Activated CD4-positive, alpha-beta memory T cell treated with anti-CD3 and anti-CD28 coated beads for 36 hours (primary cell): ENCODE results near the gene OLFM1. TPM values are rescaled to one million over a fixed set of nuclear protein-coding genes. Genes with fewer than 3 reads are reported as not detected.

ENCODE experiments used
- CTCF ChIA-PET: fragments of 350-600 bp; sonication (Branson Sonifier 250); formaldehyde crosslinking; loops from one replicate; lab custom pipeline; 2021; ENCODE audit warnings: antibody characterized with exemption, inconsistent platforms; lab: Charles Lee
- POLR2A ChIA-PET: fragments of 350-600 bp; sonication (Branson Sonifier 250); formaldehyde crosslinking; loops from one replicate; lab custom pipeline; 2021; ENCODE audit warnings: antibody characterized with exemption; lab: Charles Lee
- DNase-seq: peaks from one replicate; pipeline ENCODE4 v3.0.0-alpha.2; 2020
- H3K27ac Mint-ChIP-seq: one replicate; pipeline ENCODE4 v1.8.0; 2021; ENCODE audit warnings: mixed read lengths
- H3K27me3 Mint-ChIP-seq: one replicate; pipeline ENCODE4 v1.8.0; 2021; ENCODE audit warnings: mixed read lengths
- H3K36me3 Mint-ChIP-seq: one replicate; pipeline ENCODE4 v1.8.0; 2021; ENCODE audit warnings: mixed read lengths
- H3K4me1 Mint-ChIP-seq: one replicate; pipeline ENCODE4 v1.8.0; 2021; ENCODE audit warnings: low read depth, mixed read lengths
- H3K4me3 Mint-ChIP-seq: one replicate; pipeline ENCODE4 v1.8.0; 2021; ENCODE audit warnings: mild to moderate bottlenecking, mixed read lengths
- H3K9me3 Mint-ChIP-seq: one replicate; pipeline ENCODE4 v1.8.0; 2021; ENCODE audit warnings: mixed read lengths
- intact Hi-C: fragments of 100-400 bp; cut with micrococcal nuclease; formaldehyde crosslinking; loops from one replicate; pipeline ENCODE4 v1.15.1; 2023
- total RNA-seq, 2 experiments: library from RNA; stranded (reverse); gene quantifications; one replicate each; pipeline ENCODE4 v1.2.3, GENCODE V29; 2021

OLFM1 gene
- total RNA-seq, 2 experiments from 2014 or later: not detected

DNA sequence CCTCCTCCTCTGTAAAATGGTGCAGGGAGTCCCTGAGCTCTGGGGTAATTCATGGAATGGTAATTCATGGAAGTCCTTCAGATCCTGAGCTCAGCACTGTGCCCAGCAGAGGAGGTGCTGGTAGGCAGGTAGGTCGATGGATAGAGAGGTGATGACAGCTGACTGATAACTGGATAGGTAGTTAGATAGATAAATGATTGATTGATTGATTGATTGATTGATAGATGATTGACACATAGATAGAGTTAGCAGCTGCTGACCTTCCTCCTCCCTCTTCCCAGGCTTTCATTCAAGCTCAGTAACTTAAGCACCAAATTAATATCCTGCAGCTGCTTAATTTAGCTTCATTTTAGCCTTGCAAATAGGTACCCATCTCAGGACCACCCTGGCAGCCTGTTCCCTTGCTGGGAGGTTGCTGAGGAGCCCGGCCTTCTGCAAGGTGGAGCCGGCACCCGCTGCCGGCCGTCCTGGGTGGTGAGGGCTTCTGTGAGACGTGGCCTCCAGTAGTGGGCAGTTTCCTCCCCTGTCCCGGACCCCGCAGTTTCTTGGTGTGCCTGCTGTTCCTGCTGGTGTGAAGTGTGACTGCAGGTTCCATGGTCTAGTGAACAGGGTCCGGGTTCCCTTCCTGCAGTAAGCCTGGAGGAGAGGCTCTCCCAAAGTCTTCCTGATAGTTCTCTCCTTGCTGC, 13.4 kb downstream of the OLFM1 start:
- CTCF ChIA-PET: no interaction called here
- no peaks in the 10 kb centered on the region for H3K9me3 Mint-ChIP-seq
- H3K27ac Mint-ChIP-seq: no peak overlapping the region
- no peak overlapping the region for H3K4me3 Mint-ChIP-seq
- intact Hi-C loops: no loop called here
- no peak for DNase-seq
- H3K36me3 Mint-ChIP-seq: no peaks in the 10 kb centered on the region
- H3K27me3 Mint-ChIP-seq: peaks cover 32% of the 10 kb centered on the region
- POLR2A ChIA-PET: no interaction called here
- no peaks in the 10 kb centered on the region for H3K4me1 Mint-ChIP-seq

DNA sequence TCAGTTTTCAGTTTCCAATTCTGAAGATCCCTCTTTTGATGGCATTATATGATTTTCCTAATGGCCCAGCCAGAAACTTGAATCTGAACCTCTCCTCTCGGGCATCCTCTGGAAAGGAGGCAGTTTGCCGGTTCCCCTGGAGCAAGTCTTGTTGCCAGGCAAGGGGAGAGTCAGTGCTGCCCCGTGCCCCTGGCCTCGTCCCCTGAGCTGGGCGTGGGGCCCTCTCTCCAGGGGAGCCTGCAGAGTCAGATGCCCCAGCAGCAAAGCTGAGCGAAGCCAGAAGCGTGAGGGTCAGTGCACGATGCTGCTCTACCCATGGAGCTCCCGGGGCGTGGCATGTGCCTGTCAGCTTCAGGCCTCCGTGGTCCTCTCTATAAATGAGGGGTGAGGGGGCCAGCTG, 14.0 kb downstream of the OLFM1 start:
- POLR2A ChIA-PET: no interaction called here
- Mint-ChIP-seq H3K27ac (no peak overlapping the region), H3K36me3 (no peaks in the 10 kb centered on the region), H3K9me3 (no peaks in the 10 kb centered on the region), H3K27me3 (peaks cover 32% of the 10 kb centered on the region), H3K4me1 (no peaks in the 10 kb centered on the region), H3K4me3 (no peak overlapping the region)
- no peak for DNase-seq
- CTCF ChIA-PET: no interaction called here
- intact Hi-C loops: no loop called here

DNA sequence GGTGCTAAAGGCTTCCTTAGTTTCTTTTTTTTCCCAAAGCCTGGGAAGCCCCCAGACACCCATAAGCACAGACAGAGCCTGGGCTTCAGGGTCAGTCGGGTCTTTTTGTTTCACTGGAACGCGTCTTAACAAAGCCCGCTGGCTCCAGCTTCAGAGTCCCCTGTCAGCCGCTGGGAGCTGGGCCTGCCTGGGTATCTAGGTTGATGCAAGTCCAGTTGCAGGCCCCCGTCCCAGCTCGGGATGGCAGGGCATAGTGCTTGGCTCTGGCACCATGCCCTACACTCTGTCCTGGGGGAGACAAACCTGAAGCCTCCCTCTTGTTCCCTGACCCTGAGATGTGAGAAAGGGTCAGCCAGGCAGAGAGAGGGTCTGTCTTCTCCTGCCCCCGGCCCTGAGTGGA, 14.5 kb downstream of the OLFM1 start:
- CTCF ChIA-PET: no interaction called here
- intact Hi-C loops: no loop called here

DNA sequence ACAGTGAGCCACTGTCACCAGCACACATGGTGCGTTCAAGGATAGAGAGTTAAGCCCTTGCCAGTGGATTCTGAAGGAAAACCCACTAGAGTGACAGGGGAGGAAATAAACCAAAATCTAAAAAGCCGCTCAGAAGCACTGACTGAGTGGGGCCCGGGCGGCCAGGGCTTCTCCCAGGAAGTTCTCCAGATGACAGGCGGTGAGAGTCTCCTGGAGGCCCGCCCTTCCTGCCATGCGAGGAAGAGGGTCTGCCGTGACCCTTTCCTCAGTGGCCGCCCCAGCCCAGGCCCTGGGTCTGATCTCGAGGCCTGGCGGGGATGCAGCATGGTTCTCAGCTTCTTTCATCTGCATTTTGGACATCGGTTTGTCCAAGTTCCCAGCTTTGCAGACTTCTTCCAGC, 14.9 kb downstream of the OLFM1 start:
- CTCF ChIA-PET: no interaction called here
- Mint-ChIP-seq H3K36me3 (no peaks in the 10 kb centered on the region), H3K27ac (no peak overlapping the region), H3K27me3 (peaks cover 29% of the 10 kb centered on the region), H3K9me3 (no peaks in the 10 kb centered on the region), H3K4me1 (no peaks in the 10 kb centered on the region), H3K4me3 (no peak overlapping the region)
- POLR2A ChIA-PET: no interaction called here
- intact Hi-C loops: no loop called here
- DNase-seq: no peak

More for the DNA sequence above, 14.5 kb downstream of the OLFM1 start:
- Mint-ChIP-seq H3K27ac (no peak overlapping the region), H3K9me3 (no peaks in the 10 kb centered on the region), H3K36me3 (no peaks in the 10 kb centered on the region), H3K27me3 (peaks cover 30% of the 10 kb centered on the region), H3K4me3 (no peak overlapping the region), H3K4me1 (no peaks in the 10 kb centered on the region)
- POLR2A ChIA-PET: no interaction called here
- no peak for DNase-seq

DNA sequence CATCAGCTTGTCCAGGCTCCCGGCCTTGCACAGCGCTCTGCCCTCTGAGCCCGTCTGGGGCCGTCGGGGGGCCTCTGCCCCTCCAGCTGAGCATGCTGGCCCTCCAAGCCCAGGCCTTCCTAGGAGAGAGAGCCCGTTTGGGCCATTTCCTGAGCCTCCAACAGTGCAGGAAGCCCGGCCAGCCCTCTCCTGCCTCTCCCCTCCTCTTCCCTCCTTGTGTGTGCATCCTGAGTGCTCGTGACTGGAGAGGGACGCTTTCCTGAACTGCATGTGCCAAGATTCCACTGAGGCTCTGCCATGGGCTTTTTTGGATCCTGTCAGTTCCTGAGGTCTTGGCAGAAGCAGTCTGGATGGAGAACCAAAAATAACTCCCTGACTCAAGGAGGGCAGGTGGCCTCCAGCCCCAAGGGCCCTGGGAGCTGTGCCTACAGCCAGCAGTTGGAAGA, 15.6 kb downstream of the OLFM1 start:
- Mint-ChIP-seq H3K4me1 (no peaks in the 10 kb centered on the region), H3K36me3 (no peaks in the 10 kb centered on the region), H3K9me3 (no peaks in the 10 kb centered on the region), H3K4me3 (no peak overlapping the region), H3K27me3 (peaks cover 31% of the 10 kb centered on the region), H3K27ac (no peak overlapping the region)
- no peak for DNase-seq
- POLR2A ChIA-PET: no interaction called here
- CTCF ChIA-PET: no interaction called here
- intact Hi-C loops: no loop called here

DNA sequence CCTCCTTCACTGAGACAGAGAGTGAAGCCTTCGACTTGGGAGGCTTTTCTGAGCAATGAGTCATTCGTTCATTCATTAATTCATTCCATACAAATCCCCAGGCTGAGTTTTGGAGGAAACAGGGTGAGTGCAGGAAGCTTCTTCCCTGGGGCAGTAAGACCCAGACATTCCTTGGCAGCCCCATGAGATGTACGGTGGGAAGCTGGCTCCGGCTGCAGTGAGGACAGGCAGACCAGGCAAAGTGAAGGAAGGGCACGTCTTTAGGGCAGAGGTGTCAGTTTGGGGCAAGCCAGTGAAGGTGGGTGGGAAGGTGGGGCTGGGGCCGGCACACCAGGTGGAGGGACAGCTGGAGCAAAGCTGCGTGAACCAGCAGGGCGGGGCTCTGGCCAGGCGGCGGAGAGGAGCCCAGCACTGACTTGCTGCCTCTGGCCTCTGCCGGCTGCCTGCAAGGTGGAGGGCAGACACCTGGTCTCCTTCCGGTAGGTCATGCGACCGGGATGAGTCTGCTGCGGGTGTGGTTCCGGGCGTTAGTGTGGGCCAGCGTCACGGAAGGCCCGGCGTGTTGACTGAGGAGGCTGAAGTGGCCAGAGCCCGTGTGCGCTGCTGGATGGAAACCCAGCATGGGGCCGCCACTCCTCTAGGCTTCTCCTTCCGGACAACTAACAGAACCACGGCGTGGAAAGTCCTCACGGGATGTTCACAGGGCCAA, 16.6 kb downstream of the OLFM1 start:
- ChIA-PET POLR2A (no interaction called here), CTCF (no interaction called here)
- DNase-seq: no peak
- Mint-ChIP-seq H3K9me3 (no peaks in the 10 kb centered on the region), H3K4me1 (no peaks in the 10 kb centered on the region), H3K27me3 (peaks cover 31% of the 10 kb centered on the region), H3K36me3 (no peaks in the 10 kb centered on the region), H3K27ac (no peak overlapping the region), H3K4me3 (no peak overlapping the region)
- intact Hi-C loops: no loop called here

DNA sequence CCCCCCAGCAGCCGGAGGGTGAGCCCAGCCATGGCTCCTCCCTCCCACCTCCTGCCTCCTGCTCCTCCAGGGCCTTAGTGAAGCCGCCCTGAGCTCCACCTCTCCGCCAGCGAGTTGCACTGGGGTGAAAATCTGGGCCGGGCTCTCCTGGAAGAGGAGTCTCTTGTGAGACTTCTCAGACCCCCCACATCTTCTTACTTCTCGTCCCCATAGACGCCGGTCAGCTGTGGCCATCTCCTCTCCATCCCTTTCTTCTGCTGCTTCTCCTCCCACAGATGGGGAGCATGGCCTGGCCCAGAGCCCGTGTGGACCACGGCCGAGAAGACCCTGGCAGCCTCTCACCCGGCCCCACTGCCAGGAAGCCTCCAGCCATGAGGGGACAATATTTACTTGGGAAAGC, 17.3 kb downstream of the OLFM1 start:
- Mint-ChIP-seq H3K36me3 (no peaks in the 10 kb centered on the region), H3K4me1 (no peaks in the 10 kb centered on the region), H3K27me3 (peaks cover 31% of the 10 kb centered on the region), H3K27ac (no peak overlapping the region), H3K9me3 (no peaks in the 10 kb centered on the region), H3K4me3 (no peak overlapping the region)
- ChIA-PET CTCF (no interaction called here), POLR2A (no interaction called here)
- intact Hi-C loops: no loop called here
- DNase-seq: no peak

DNA sequence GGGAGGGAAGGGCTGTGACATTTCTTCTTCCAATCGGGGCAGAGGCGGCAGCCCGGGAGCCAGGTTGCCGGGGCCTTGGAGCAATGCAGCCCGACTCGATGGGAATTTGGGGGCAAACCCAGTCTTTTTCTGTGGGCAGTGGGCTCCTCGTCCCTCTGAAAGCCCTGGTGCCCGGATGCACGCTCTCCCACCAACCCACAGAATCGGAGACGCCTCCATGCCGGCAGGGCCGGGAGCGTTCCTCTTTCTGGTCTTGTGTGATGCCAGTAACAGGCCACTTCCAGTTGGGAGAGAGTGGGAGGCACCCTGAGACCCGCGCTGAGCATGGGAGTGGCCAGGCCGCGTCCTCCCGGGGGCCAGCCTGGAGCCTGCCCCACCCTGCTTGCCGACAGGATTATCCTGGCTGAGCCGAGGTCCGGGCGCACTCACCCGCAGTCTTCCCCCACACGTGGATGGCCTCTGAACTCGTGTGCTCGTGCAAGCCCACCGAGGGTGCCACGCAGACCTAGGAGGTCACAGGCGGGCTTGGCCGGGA, 17.8 kb downstream of the OLFM1 start:
- POLR2A ChIA-PET: no interaction called here
- Mint-ChIP-seq H3K27me3 (peaks cover 31% of the 10 kb centered on the region), H3K4me1 (no peaks in the 10 kb centered on the region), H3K9me3 (no peaks in the 10 kb centered on the region), H3K4me3 (no peak overlapping the region), H3K27ac (no peak overlapping the region), H3K36me3 (no peaks in the 10 kb centered on the region)
- no peak for DNase-seq
- CTCF ChIA-PET: no interaction called here
- intact Hi-C loops: no loop called here

DNA sequence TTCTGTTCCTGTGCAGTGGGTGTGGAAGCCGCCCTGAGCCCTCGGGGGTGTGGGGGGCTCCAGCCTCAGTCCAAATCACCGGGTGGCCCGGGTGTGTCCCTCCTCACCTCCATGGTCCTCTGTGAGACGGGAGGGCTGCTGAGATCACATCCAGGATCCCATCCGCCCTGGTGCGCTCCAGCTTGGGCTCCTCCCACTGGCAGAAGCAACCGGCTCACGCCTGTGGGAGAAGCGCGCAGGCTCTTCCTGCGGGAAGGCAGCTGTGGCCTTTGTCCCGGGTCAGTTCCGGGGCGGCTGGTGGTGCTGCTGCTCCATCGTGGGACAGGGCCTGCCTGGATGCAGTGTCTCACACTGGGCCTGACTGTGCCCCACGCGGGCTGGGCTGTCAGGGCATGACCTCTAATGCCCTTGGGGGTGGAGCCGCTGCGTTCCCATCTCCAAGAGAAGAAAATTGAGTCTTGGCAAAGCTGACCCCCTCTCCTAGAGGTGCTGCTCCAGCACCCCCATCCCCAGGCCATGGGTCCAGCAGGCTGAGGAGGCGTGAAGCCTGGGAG, 18.5 kb downstream of the OLFM1 start:
- Mint-ChIP-seq H3K4me3 (no peak overlapping the region), H3K27ac (no peak overlapping the region), H3K27me3 (peaks cover 31% of the 10 kb centered on the region), H3K9me3 (no peaks in the 10 kb centered on the region), H3K36me3 (no peaks in the 10 kb centered on the region), H3K4me1 (no peaks in the 10 kb centered on the region)
- intact Hi-C loops: no loop called here
- CTCF ChIA-PET: no interaction called here
- POLR2A ChIA-PET: no interaction called here
- no peak for DNase-seq

DNA sequence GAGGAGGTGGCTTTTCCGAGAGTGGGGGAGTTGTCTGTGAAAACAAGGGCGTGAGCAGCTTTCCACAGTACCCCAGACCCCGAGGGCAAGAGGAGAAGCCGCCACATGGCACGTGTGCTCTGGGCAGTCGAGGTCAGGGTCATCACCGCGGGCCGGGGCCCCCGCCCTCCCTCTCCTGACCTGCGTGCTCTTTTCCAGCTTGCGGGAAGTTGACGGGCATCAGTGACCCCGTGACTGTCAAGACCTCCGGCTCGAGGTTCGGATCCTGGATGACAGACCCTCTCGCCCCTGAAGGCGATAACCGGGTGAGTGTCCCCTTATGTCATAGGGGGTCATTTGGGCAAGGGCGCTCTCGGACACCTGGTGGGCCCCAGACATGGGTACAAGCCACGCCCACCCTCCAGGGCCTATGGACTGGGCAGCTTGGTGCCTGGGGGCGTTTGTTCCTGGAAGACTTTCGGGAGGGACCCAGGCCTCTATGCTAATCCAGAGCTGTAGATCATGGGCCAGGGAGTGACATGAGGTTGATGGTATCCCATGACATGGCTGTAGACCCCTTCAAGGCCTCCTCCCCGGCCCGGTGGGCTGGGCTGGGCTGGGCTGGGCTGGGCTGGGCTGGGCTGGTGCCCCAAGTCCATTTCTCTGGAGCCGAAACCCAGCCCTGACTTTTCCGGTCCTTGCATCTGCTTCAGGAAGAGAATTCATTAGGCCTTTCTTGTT, 19.2 kb downstream of the OLFM1 start:
- intact Hi-C loops: no loop called here
- no peak for DNase-seq
- H3K27me3 Mint-ChIP-seq: peaks cover 30% of the 10 kb centered on the region
- H3K4me1 Mint-ChIP-seq: no peaks in the 10 kb centered on the region
- ChIA-PET POLR2A (no interaction called here), CTCF (no interaction called here)
- no peaks in the 10 kb centered on the region for H3K9me3 Mint-ChIP-seq
- no peak overlapping the region for H3K4me3 Mint-ChIP-seq
- no peaks in the 10 kb centered on the region for H3K36me3 Mint-ChIP-seq
- no peak overlapping the region for H3K27ac Mint-ChIP-seq

DNA sequence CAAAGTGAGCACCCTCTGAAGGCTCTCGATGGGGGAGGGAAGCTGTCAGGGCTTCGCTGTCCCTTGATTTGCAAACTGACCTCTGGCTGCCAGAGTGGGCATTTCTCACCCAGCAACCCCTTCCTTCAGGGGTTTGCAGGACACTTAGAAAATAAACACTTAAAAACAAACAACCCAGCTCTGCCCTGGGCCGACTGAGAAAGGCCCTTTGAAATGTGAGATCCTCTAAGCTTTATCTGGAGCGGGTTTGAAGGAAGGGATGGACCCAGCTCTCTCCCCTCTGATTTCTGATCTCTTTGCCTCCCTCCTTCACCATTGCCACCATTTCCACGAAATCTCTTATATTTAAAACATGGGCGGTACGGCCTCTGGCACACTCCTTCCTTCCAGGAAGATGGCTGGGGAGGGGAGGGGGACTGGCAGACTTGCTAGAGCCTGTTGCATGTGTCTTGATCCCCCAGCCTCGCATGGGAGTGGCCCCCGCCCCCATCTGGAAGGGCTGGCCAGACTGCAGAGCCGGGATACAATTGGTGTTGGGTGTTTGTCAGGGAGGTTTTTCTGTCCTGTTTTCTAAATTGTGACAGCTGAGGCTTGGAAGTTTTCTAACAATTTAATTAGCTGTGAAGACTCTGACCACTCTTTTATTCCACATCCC, 20.2 kb downstream of the OLFM1 start:
- H3K9me3 Mint-ChIP-seq: no peaks in the 10 kb centered on the region
- peaks cover 30% of the 10 kb centered on the region for H3K27me3 Mint-ChIP-seq
- CTCF ChIA-PET: no interaction called here
- no peaks in the 10 kb centered on the region for H3K36me3 Mint-ChIP-seq
- no peak for DNase-seq
- no peak overlapping the region for H3K4me3 Mint-ChIP-seq
- H3K27ac Mint-ChIP-seq: no peak overlapping the region
- POLR2A ChIA-PET: no interaction called here
- H3K4me1 Mint-ChIP-seq: no peaks in the 10 kb centered on the region
- intact Hi-C loops: no loop called here
